ENCODE measurements around the gene ASB1. TPM values are rescaled to one million over a fixed set of nuclear protein-coding genes. Genes with fewer than 3 reads are reported as not detected.

Gene ASB1
- total RNA-seq, 1 donor from 2014 or later: 34.4 TPM

DNA sequence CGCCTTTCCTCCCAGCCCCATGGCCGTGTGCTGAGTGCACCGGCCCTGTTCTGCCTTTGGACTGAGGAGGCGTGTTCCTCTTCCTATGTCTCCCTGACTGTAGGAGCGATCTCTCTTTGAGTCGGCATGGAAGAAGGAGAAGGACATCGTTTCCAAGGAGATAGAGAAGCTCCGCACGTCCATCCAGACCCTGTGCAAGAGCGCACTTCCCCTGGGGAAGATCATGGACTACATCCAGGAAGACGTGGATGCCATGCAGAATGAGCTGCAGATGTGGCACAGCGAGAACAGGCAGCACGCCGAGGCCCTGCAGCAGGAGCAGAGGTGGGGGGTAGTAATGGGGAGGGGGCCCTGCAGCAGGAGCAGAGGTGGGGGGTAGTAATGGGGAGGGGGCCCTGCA is 29.4 kb upstream of the ASB1 start:
- Mint-ChIP-seq H3K4me1 (ENCODE audit: unreplicated experiment) (peaks cover 15% of the 10 kb centered on the region), H3K4me3 (peak overlapping the region; percentile 22), H3K36me3 (peaks cover 21% of the 10 kb centered on the region), H3K27ac (no peak overlapping the region), H3K9me3 (no peaks in the 10 kb centered on the region), H3K27me3 (peaks cover 9% of the 10 kb centered on the region)
- no peak for DNase-seq (ENCODE audit: extremely low spot score, unreplicated experiment)
- TF ChIP-seq, protein P1, sequence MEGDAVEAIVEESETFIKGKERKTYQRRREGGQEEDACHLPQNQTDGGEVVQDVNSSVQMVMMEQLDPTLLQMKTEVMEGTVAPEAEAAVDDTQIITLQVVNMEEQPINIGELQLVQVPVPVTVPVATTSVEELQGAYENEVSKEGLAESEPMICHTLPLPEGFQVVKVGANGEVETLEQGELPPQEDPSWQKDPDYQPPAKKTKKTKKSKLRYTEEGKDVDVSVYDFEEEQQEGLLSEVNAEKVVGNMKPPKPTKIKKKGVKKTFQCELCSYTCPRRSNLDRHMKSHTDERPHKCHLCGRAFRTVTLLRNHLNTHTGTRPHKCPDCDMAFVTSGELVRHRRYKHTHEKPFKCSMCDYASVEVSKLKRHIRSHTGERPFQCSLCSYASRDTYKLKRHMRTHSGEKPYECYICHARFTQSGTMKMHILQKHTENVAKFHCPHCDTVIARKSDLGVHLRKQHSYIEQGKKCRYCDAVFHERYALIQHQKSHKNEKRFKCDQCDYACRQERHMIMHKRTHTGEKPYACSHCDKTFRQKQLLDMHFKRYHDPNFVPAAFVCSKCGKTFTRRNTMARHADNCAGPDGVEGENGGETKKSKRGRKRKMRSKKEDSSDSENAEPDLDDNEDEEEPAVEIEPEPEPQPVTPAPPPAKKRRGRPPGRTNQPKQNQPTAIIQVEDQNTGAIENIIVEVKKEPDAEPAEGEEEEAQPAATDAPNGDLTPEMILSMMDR (conservative IDR thresholded peaks at IDR 0.05): no peak

DNA sequence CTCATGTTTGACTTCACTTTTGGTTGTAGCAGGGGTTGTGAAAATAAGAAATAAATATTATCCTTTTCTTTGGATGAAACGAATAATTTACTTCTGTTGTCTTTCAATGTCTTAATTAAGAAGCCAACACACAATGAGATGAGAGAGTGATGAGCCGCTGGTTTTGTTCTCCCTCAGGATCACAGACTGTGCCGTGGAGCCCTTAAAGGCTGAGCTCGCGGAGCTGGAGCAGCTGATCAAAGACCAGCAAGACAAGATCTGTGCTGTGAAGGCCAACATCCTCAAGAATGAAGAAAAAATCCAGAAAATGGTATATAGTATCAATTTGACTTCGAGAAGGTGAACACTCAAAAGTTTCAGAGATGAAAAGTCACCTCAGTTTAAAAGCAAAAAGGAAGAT is 28.1 kb upstream of the ASB1 start:
- Mint-ChIP-seq H3K27me3 (peaks cover 8% of the 10 kb centered on the region), H3K4me1 (ENCODE audit: unreplicated experiment) (peaks cover 15% of the 10 kb centered on the region), H3K9me3 (no peaks in the 10 kb centered on the region), H3K27ac (no peak overlapping the region), H3K36me3 (peaks cover 21% of the 10 kb centered on the region), H3K4me3 (no peak overlapping the region)
- TF ChIP-seq, protein P1 (conservative IDR thresholded peaks at IDR 0.05): no peak
- no peak for DNase-seq (ENCODE audit: extremely low spot score, unreplicated experiment)

DNA sequence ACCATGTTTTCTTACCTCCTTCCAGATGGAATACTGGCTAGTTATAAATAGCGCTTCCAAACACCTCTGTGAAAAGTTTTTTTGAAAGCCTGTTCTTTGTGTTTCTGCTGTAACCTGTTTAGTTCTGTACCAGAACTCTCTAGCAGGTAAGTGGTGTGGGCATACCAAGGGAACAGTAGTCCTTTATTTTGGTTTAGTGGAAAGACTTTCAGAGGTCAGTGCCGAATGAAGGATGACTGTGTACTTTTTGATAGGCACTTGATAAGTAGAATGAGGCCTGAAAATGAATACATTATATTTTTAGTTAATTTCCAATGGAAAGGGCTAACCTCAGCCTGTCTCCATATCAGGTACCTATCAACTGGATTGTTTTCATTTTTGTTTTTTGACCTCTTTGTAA is 27.6 kb upstream of the ASB1 start:
- H3K4me1 Mint-ChIP-seq (ENCODE audit: unreplicated experiment): peaks cover 15% of the 10 kb centered on the region
- DNase-seq (ENCODE audit: extremely low spot score, unreplicated experiment): no peak
- H3K27ac Mint-ChIP-seq: no peak overlapping the region
- peaks cover 5% of the 10 kb centered on the region for H3K27me3 Mint-ChIP-seq
- peaks cover 21% of the 10 kb centered on the region for H3K36me3 Mint-ChIP-seq
- H3K4me3 Mint-ChIP-seq: no peak overlapping the region
- no peaks in the 10 kb centered on the region for H3K9me3 Mint-ChIP-seq
- TF ChIP-seq, protein P1 (conservative IDR thresholded peaks at IDR 0.05): no peak

DNA sequence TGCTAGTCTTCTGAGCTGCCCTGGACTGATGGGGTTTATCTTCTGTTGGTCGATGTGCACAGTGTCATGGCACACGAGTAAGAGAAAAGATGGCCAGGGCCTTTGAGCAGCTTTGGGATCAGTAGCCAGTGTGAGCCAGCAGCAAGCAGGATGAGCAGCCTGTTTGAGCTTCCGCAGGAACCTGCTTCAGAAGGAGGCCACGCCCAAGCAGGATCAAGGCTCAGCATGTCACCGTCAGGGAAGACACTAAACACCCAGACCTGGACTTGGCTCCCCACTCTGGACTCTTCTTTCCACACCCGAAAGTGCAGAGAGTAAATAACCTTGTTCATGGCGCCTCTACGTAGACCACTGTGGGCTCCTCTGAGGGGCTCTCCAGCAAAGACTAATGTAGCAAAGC is 25.2 kb upstream of the ASB1 start:
- TF ChIP-seq, protein P1 (conservative IDR thresholded peaks at IDR 0.05): no peak
- H3K9me3 Mint-ChIP-seq: no peaks in the 10 kb centered on the region

DNA sequence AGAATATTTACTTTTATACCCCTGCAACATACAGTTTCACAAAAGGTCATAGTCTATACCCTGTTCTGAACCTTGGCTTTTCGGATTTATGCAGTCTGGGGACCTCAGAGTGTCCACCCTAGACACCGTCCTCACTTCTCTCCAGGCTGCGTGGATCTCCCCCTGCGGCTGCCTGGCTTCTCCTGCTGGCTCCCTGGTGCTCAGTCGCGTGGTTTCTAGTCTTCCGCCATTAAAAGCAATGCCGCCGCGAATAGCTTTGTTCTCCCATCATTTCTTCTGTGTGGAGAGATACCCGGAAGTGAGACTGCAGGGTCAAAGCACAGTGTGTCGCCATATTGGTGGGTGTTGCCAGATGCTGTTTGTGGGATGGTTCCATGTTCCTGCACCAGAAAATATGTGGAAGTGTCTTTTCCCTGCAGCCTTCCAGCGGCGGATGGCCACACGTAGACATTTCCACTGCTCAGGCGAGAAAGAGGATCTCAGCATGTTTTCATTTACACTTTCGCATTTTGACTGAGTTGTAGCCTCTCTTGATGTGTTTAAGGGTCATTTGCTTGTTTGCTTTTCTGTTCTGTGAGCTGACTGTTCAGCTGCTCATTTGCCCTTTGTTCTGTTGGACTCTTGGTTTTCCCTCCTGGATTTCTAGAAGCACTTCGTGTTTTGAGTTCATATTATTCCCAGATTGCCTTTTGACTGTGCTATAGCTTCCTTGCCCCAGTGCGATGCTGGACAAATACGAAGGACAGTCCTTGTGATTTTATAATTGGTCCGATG is 22.9 kb upstream of the ASB1 start:
- H3K9me3 Mint-ChIP-seq: no peaks in the 10 kb centered on the region
- H3K27me3 Mint-ChIP-seq: no peaks in the 10 kb centered on the region
- peak overlapping the region; percentile 56 for H3K27ac Mint-ChIP-seq
- TF ChIP-seq, protein P1 (conservative IDR thresholded peaks at IDR 0.05): no peak
- peaks cover 9% of the 10 kb centered on the region for H3K4me1 Mint-ChIP-seq (ENCODE audit: unreplicated experiment)
- H3K4me3 Mint-ChIP-seq: no peak overlapping the region
- H3K36me3 Mint-ChIP-seq: peaks cover 11% of the 10 kb centered on the region
- DNase-seq (ENCODE audit: extremely low spot score, unreplicated experiment): peak; percentile 34

More for the DNA sequence above, 25.2 kb upstream of the ASB1 start:
- no peak overlapping the region for H3K4me3 Mint-ChIP-seq
- no peak overlapping the region for H3K27ac Mint-ChIP-seq
- no peak for DNase-seq (ENCODE audit: extremely low spot score, unreplicated experiment)
- H3K36me3 Mint-ChIP-seq: peaks cover 16% of the 10 kb centered on the region
- H3K4me1 Mint-ChIP-seq (ENCODE audit: unreplicated experiment): peaks cover 23% of the 10 kb centered on the region
- no peaks in the 10 kb centered on the region for H3K27me3 Mint-ChIP-seq

All from type B pancreatic cell (in vitro differentiated cells).